Right atrium auricular region (tissue), 2 donors: Measurements from ENCODE around the gene KRTAP19-2. TPM values are rescaled to one million over a fixed set of nuclear protein-coding genes. Genes with fewer than 3 reads are reported as not detected.

Experiments used
- DNase-seq: peaks from one replicate; pipeline ENCODE4 v3.0.0-alpha.2; 2019; ENCODE audit warnings: low spot score
- H3K27ac ChIP-seq, 2 donors: fragments of 200-600 bp; sonication (generic); 1 replicate in 1 of 2; 2 replicates in 1 of 2; pipeline ENCODE4 v1.5.1; 2016 to 2019
- H3K27me3 ChIP-seq, 2 donors: fragments of 200-600 bp; sonication (generic); one replicate each; pipeline versions ENCODE4 v1.5.1 to v1.6.0; 2017 to 2019
- H3K36me3 ChIP-seq: fragments of 200-600 bp; sonication (generic); one replicate; pipeline ENCODE4 v1.5.1; 2016
- H3K4me1 ChIP-seq, 2 donors: fragments of 200-600 bp; sonication (generic); one replicate each; pipeline versions ENCODE4 v1.5.1 to v1.6.0; 2017 to 2019
- H3K4me3 ChIP-seq, 2 donors: fragments of 200-600 bp; sonication (generic); 1 replicate in 1 of 2; 2 replicates in 1 of 2; pipeline ENCODE4 v1.5.1; 2017 to 2019; ENCODE audit warnings: mild to moderate bottlenecking in 1 of 2, moderate library complexity in 1 of 2
- H3K9me3 ChIP-seq, 2 donors: fragments of 200-600 bp; sonication (generic); one replicate each; pipeline ENCODE4 v1.5.1; 2019
- total RNA-seq, 2 donors: library from RNA; depleted of rRNA; stranded (reverse); fragments of >200 nt; gene quantifications; one replicate each; pipeline ENCODE4 v1.1.0, GENCODE V29; 2016
- TF ChIP-seq, protein P1 (sequence below), 2 donors: fragments of 200-600 bp; sonication (generic); IDR thresholded peaks; one replicate each; pipeline ENCODE4 v1.5.1; 2019; ENCODE audit warnings: antibody characterized with exemption in 2 of 2

Gene KRTAP19-2
- total RNA-seq, 2 donors from 2014 or later = not detected

DNA sequence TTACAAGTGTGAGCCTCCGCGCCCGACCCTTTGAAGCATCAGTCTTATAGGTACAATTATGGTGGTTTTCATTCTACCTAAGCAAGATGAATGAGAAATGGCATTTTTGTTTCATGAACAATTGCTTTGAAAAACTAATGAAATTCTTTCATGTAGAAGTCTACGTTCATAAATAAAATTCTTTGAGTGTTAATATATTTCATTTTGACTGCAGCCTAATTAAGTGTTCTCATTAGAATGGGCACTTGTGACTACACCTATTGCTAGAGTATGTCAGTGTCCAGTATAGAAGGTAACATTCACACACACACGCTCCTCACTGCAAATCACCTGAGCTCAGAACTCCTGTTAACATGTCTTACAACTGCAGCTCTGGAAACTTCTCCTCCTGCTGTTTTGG is 47.3 kb downstream of the KRTAP19-2 start, which contains the start of gene KRTAP15-1:
Gene KRTAP15-1, plus strand, starts transcription at position 301 of the 400 bp plus-strand sequence. Its CDS starts 53 bp downstream, at position 354.
- no peaks in the 10 kb centered on the region for H3K36me3 ChIP-seq
- no peak within 1 kb of the TSS for H3K4me3 ChIP-seq
- no peaks in the 10 kb centered on the region for H3K27me3 ChIP-seq
- TF ChIP-seq, protein P1, sequence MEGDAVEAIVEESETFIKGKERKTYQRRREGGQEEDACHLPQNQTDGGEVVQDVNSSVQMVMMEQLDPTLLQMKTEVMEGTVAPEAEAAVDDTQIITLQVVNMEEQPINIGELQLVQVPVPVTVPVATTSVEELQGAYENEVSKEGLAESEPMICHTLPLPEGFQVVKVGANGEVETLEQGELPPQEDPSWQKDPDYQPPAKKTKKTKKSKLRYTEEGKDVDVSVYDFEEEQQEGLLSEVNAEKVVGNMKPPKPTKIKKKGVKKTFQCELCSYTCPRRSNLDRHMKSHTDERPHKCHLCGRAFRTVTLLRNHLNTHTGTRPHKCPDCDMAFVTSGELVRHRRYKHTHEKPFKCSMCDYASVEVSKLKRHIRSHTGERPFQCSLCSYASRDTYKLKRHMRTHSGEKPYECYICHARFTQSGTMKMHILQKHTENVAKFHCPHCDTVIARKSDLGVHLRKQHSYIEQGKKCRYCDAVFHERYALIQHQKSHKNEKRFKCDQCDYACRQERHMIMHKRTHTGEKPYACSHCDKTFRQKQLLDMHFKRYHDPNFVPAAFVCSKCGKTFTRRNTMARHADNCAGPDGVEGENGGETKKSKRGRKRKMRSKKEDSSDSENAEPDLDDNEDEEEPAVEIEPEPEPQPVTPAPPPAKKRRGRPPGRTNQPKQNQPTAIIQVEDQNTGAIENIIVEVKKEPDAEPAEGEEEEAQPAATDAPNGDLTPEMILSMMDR (IDR thresholded peaks at IDR 0.05) = no peak
- DNase-seq = no peak
- H3K4me1 ChIP-seq = no peaks in the 10 kb centered on the region
- no peak within 1 kb of the TSS for H3K27ac ChIP-seq
- H3K9me3 ChIP-seq = no peaks in the 10 kb centered on the region

Other genes with a start within 250 kb of the KRTAP19-2 start
- not detected for gene KRTAP24-1, start 204.5 kb downstream of the KRTAP19-2 start, total RNA-seq
- not detected for gene KRTAP25-1, start 197.9 kb downstream of the KRTAP19-2 start, total RNA-seq
- gene KRTAP26-1, start 167.1 kb downstream of the KRTAP19-2 start, total RNA-seq = not detected
- not detected for gene KRTAP27-1, start 149.7 kb downstream of the KRTAP19-2 start, total RNA-seq
- gene KRTAP23-1, start 138.8 kb downstream of the KRTAP19-2 start, total RNA-seq = not detected
- not detected for gene KRTAP13-2, start 115.2 kb downstream of the KRTAP19-2 start, total RNA-seq
- gene KRTAP13-1, start 91.4 kb downstream of the KRTAP19-2 start, total RNA-seq = not detected
- gene KRTAP13-3, start 61.5 kb downstream of the KRTAP19-2 start, total RNA-seq = not detected
- gene KRTAP13-4, start 57.2 kb downstream of the KRTAP19-2 start, total RNA-seq = not detected
- not detected for gene KRTAP15-1, start 47.2 kb downstream of the KRTAP19-2 start, total RNA-seq
- gene KRTAP19-1, start 7.1 kb downstream of the KRTAP19-2 start, total RNA-seq = not detected
- not detected for gene KRTAP19-3, start 4.6 kb upstream of the KRTAP19-2 start, total RNA-seq
- gene KRTAP19-4, start 9.7 kb upstream of the KRTAP19-2 start, total RNA-seq = not detected
- not detected for gene KRTAP19-5, start 14.7 kb upstream of the KRTAP19-2 start, total RNA-seq
- not detected for gene KRTAP19-6, start 54.4 kb upstream of the KRTAP19-2 start, total RNA-seq
- not detected for gene KRTAP19-7, start 73.9 kb upstream of the KRTAP19-2 start, total RNA-seq
- not detected for gene KRTAP22-2, start 103.0 kb upstream of the KRTAP19-2 start, total RNA-seq
- not detected for gene KRTAP6-3, start 105.0 kb upstream of the KRTAP19-2 start, total RNA-seq
- gene KRTAP6-2, start 111.5 kb upstream of the KRTAP19-2 start, total RNA-seq = not detected
- gene KRTAP22-1, start 113.7 kb upstream of the KRTAP19-2 start, total RNA-seq = not detected
- gene KRTAP6-1, start 126.5 kb upstream of the KRTAP19-2 start, total RNA-seq = not detected
- gene KRTAP20-1, start 129.0 kb upstream of the KRTAP19-2 start, total RNA-seq = not detected
- gene KRTAP20-4, start 133.2 kb upstream of the KRTAP19-2 start, total RNA-seq = not detected
- not detected for gene KRTAP20-2, start 147.8 kb upstream of the KRTAP19-2 start, total RNA-seq
- gene KRTAP20-3, start 155.4 kb upstream of the KRTAP19-2 start, total RNA-seq = not detected
- not detected for gene KRTAP21-3, start 231.3 kb upstream of the KRTAP19-2 start, total RNA-seq